Gastroesophageal sphincter (tissue), 3 donors: ENCODE results near the gene SYNE1.

ENCODE experiments used
- POLR2A ChIP-seq, 2 donors: fragments of 450-650 bp; IDR thresholded peaks; one replicate each; pipeline ENCODE4 v1.6.1; 2017; ENCODE audit warnings: antibody characterized with exemption in 2 of 2, mild to moderate bottlenecking in 2 of 2, moderate library complexity in 1 of 2
- TF ChIP-seq, protein P1 (sequence below), 4 experiments: fragments of 200-600 bp in 2 of 4; fragments of 450-650 bp in 2 of 4; sonication (generic) in 1 of 4; IDR thresholded peaks; one replicate each; pipeline ENCODE4 v1.5.1; 2017 to 2019; ENCODE audit warnings: antibody characterized with exemption in 4 of 4, mild to moderate bottlenecking in 2 of 4, moderate library complexity in 2 of 4

DNA sequence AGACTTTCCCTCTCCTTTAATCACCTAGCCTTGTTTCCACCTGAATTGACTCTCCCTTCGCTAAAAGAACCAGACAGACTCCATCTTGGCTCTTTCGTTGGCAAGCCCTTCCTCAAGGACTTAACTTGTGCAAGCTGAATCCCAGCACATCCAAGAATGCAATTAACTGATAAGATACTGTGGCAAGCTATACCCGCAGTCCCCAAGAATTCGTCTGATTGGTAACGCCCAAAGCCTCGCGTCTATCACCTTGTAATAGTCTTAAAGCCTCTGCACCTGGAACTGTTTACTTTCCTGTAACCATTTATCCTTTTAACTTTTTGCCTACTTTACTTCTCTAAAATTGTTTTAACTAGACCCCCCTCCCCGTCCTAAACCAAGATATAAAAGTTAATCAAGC lies 45.0 kb upstream of the SYNE1 start:
- TF ChIP-seq, protein P1, sequence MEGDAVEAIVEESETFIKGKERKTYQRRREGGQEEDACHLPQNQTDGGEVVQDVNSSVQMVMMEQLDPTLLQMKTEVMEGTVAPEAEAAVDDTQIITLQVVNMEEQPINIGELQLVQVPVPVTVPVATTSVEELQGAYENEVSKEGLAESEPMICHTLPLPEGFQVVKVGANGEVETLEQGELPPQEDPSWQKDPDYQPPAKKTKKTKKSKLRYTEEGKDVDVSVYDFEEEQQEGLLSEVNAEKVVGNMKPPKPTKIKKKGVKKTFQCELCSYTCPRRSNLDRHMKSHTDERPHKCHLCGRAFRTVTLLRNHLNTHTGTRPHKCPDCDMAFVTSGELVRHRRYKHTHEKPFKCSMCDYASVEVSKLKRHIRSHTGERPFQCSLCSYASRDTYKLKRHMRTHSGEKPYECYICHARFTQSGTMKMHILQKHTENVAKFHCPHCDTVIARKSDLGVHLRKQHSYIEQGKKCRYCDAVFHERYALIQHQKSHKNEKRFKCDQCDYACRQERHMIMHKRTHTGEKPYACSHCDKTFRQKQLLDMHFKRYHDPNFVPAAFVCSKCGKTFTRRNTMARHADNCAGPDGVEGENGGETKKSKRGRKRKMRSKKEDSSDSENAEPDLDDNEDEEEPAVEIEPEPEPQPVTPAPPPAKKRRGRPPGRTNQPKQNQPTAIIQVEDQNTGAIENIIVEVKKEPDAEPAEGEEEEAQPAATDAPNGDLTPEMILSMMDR (IDR thresholded peaks at IDR 0.05) = no peak
- no peak for TF ChIP-seq POLR2A (IDR thresholded peaks at IDR 0.05)
